D721Med (cell line): ENCODE measurements around the gene PTPRS.

Source experiments
- DNase-seq: peaks from one replicate; pipeline ENCODE4 v3.0.0; 2011; ENCODE audit warnings: low spot score; ENCODE audit not compliant: insufficient read length
- FAIRE-seq: peaks from 2 replicates; lab custom pipeline; 2011; peaks lifted over from hg19 to GRCh38; lab: Jason Lieb, UNC
- CTCF ChIP-seq: IDR thresholded peaks from 2 replicates; pipeline ENCODE4 v1.5.1; 2012; ENCODE audit warnings: mild to moderate bottlenecking, control low read depth; ENCODE audit not compliant: insufficient read depth; ENCODE audit errors: missing control alignments

The PTPRS gene

DNA sequence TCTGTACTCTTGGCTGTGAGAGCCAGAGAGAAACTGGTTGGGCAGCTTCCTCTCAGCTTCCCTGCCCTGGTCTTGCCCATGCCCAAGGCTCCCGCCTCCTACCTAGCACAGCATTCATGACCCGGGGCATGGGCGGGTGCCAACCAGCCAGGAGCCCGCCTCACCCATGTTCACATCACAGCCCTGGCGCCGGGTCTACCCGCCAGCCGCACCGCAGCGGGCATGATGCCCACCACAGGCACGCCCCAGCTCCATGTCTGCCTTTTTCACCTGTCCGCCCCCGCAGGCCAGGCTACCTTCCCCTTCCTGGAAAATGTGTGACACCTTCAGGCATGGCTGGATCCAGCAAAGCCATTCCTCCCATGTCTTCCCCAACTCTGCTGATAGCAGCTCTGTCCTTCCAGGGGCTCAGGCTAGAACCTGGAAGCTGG is 42.1 kb downstream of the PTPRS start:
- no peak for DNase-seq
- no peak for FAIRE-seq
- TF ChIP-seq CTCF: no peak

- TF ChIP-seq CTCF: no peak
- no peak for FAIRE-seq
- no peak for DNase-seq
These were observed 43.3 kb downstream of the PTPRS start for GRCh38 chr19:5297272-5297669.

- TF ChIP-seq CTCF: no peak
- no peak for FAIRE-seq
- DNase-seq: no peak
These were observed 43.9 kb downstream of the PTPRS start for GRCh38 chr19:5296457-5297271.

DNA sequence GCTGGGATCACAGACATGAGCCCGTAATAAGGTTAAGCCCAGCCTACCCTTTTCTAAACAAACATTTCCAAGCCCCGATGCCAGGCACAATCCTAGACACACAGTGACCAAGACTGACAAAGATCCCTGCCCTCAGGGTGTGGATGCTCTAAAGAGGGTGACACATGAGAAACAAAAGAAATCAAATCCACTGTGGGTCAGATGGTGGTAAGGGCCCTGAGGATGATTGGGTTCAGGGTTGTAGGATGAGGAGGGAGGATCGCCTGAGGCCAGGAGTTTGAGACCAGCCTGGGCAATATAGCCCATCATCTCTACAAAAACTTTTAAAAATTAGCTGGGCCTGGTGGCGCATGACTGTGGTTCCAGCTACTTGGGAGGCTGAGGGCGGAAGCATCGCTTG is 44.6 kb downstream of the PTPRS start:
- TF ChIP-seq CTCF: no peak
- FAIRE-seq (no peak), DNase-seq (no peak)

DNA sequence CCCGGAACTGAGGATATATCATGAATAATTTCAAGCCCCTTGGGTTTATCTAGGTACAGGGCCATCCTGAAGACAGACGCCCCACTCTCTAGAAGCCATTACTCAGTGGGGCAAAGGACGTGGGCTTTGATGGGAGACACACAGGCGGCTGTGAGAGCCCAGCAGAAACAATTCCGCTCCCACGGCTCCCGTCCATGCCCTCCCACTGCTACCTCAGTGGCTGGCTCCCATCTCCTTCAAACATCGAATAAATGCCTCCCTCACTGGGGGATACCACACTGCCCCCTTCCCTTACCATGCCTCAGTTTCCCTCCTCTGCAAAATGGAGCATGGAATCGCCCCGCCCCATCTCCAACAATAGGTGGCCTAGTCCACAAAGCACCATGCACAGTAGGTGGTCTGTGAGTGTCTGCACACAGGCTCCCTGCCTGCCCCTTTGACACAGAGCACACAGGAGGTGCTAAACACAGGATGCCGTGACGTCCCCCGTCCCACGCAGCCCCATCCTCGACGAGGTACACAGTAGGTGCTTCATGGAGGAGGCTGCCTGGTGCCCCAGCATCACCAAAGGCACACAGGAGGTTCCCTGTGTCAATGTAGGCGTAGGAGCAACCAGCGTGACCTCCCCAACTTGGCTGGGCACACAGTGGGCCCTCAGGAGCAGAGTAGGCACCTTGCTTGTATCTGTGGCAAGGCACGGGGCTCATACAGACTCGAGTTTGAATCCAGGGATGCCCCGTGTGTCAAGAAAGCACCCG is 46.0 kb downstream of the PTPRS start:
- FAIRE-seq (no peak), DNase-seq (no peak)
- no peak for TF ChIP-seq CTCF

- TF ChIP-seq CTCF: no peak
- DNase-seq (peak; percentile 84), FAIRE-seq (no peak)
These were observed 46.8 kb downstream of the PTPRS start for GRCh38 chr19:5293612-5294378.
